ENCODE results near the gene RNF223.
"Not testable (repeated sequence)": the region's sequence is repeated elsewhere in the genome, so short reads cannot be mapped to it uniquely, and the experiment has no call there.

Gene RNF223

DNA sequence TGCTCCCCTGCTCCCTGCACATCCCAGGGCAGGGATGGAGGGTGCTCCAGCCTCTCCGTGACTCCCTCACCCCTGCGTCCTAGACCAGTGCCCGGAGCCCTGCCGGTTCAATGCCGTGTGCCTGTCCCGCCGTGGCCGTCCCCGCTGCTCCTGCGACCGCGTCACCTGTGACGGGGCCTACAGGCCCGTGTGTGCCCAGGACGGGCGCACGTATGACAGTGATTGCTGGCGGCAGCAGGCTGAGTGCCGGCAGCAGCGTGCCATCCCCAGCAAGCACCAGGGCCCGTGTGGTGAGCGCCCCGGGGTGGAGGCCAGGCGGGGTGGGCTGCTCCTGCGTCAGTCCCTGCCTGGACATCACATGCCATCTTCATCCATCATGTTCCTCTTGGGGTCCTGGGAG lies 32.2 kb downstream of the RNF223 start:
- no peak for DNase-seq

DNA sequence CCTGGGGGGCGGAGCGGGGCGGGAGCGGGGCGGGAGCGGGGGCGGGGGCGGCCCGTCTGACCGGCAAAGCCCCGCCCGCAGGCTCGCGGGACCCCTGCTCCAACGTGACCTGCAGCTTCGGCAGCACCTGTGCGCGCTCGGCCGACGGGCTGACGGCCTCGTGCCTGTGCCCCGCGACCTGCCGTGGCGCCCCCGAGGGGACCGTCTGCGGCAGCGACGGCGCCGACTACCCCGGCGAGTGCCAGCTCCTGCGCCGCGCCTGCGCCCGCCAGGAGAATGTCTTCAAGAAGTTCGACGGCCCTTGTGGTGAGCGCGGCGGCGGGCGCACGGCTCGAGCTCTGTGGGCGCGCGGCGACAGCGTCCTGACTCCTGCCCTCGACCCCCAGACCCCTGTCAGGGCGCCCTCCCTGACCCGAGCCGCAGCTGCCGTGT lies 33.0 kb downstream of the RNF223 start:
- no peak for DNase-seq

DNA sequence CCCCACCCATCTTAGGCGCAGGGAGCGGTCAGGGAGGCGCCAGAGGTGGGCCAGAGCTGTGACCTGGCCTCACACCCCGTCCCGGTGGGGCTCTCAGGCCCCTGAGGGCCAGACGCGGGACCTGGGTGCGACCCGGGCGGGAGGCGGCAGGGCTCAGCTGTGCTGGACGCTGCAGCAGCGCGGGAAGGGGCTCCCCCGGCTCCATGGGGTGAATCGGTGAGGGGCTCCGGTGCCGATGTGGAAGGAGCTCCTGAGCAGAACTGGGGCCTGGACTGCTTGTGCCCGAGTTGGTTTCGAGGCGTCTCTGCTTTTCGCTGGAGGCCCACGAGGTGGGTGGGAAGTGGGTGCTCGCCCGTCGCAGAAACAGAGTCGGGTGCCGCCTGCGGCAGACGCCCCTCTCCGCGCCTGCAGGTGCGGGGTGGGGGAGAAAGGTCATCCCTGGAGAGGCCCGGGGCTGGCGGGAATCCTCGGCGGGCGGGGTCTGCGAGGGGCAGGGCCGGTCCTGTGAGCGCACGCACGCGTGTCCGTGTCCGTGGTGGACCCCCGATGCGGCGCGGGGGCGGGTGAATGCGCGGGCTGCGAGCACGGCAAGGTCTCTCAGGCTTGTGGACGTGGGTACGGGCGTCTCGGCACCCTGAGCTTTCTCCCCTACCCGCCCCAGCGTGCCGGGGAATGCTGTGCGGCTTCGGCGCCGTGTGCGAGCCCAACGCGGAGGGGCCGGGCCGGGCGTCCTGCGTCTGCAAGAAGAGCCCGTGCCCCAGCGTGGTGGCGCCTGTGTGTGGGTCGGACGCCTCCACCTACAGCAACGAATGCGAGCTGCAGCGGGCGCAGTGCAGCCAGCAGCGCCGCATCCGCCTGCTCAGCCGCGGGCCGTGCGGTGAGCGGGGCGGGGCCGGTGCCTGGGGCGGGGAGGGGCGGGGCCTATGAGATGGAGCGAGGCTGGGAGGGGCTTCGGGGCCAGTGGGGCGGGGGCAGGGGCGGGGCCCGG lies 33.8 kb downstream of the RNF223 start:
- peak; percentile 91 for DNase-seq

DNA sequence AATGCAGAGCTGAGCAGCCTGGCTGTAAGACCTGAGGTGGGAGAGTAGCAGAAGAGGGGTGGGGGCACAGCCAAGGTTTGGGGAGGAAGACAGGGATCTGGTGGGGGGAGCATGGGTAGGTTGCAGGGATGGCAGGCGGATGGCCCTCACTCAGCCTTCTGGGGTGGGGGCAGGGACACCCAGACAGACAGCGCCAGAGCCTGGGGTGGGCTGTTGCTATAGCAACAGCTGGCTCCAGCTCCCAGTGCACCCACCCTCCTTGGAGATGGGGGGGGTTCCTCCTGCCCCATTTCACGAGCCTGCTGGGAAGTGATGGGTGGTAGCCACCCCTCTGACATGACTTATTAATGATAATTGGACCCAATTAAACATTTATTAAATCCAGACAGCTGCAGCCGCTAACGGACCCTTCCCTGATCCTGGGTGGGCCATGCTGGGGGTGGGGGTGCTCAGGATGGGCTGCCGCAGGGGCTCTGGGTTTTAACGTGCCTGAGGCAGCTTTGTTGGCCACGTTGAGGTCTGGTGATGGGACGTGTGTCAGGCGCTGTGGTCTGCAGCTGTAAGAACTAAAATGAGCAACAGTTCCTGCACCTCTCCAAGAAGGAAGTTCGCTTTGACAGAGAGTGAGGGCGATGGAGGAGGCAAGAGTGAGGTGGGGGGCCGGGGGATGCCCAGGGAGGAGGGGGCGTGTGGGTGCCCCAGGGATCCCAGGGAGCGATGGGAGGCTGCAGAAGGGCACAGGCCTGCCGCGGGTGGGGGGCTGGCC lies 34.8 kb downstream of the RNF223 start:
- no peak for DNase-seq

DNA sequence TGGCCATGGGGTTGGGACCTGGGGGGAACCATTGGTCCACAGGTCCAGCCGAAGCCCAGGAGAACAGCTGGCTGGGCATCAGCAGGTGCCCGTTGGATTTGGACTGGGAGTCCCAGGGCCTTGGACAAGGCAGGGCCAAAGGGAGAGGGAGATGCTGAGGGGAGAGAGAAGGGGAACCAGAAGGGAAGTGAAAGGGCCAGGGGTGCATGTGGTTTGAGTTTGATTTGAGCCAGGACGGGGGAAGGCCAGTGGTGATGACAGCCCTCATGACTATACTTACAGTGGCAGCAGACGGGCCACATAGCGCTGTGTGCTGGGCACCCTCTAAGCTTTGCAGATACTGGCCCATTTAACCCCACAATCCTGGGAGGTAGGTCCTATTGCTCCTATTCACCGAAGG lies 35.4 kb downstream of the RNF223 start:
- peak; percentile 78 for DNase-seq

DNA sequence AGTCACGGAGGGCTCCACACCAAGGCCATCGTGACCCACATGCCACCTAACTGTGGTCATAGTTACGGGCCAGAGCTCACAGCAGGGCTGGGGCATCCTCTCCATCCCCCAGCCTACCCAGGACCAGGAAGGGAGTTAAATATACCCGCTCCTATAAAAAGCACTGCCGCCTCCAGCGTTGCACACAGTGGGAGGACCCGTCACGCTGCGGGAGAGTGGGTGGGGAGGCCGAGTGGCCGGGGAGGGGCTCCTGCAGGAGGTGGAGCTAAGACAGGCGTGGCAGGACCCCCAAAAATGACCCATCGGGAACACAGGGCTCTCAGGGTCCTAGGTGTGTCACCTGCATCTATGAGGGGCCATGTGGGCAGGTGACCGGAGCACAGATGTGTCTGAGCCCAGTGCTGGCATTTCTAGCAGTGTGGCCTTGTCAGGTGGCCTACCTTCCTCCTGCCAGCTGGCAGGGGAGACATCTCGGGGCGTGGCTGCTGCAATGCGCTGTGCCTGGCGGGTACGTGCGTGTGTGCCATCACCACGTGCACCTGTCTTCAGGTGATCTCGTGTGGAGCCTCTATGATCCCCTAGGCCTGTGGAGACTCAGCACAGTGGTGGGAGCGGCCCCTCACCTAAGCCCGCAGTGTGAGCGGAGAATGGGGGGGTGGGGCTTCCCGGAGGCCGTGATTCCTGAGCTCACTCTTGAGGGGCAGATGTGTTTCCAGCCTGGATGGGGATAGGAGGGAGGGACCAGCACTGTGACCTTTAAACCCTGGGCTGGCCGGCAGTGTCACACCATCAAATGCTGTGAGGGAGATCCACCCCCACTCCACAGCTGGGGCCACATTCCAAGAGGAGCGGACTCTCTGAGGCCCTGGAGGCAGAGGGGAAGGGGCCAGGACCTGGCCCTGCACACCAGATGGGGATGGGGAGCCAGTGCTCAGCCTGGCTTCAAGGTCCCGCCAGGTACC lies 36.5 kb downstream of the RNF223 start:
- DNase-seq, result peak; percentile 38

DNA sequence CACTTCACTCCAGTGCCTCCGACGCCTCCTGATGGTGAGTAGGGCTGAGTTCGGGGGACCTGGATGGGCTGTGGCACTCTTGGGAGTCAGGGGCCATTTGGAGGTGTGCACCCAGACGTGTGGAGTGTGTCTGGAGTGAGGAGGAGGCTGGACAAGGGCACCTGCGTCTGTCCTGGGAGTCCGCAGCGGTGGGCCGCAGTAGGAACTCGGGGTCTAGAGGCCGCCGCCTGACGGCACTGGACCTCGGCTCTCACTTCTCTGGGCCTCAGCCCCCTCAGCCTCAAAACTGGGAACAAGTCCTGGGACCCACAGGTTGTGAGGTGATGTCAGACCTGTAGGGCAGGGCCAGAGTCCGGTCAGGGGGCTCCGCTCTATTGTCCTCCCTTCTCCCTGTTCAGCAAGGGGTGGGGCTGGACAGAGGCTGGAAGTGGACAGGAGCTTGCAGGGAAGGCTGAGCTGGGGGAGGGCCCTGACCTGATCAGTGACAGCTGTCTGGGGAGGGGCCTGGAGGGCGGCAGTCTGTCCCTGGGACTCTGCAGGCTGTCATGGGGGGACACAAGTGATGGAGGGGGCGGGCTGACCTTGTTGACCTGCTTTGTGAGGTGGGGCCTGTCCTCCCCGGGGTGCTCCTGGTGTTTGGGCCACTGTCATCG lies 38.7 kb downstream of the RNF223 start:
- no peak for DNase-seq

DNA sequence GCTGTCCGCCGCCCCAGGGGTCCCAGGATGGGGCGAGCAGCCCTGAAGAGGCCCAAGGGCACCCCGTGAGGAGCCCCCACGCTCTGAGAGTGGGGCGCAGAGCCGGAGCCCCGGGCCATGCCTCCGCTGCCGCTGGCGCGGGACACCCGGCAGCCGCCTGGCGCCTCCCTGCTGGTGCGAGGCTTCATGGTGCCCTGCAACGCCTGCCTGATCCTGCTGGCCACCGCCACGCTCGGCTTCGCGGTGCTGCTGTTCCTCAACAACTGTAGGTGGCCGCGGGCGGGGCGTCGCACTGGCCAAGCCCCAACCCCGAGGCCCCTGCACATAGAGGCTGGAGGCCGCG lies 39.7 kb downstream of the RNF223 start:
- no peak for DNase-seq

DNA sequence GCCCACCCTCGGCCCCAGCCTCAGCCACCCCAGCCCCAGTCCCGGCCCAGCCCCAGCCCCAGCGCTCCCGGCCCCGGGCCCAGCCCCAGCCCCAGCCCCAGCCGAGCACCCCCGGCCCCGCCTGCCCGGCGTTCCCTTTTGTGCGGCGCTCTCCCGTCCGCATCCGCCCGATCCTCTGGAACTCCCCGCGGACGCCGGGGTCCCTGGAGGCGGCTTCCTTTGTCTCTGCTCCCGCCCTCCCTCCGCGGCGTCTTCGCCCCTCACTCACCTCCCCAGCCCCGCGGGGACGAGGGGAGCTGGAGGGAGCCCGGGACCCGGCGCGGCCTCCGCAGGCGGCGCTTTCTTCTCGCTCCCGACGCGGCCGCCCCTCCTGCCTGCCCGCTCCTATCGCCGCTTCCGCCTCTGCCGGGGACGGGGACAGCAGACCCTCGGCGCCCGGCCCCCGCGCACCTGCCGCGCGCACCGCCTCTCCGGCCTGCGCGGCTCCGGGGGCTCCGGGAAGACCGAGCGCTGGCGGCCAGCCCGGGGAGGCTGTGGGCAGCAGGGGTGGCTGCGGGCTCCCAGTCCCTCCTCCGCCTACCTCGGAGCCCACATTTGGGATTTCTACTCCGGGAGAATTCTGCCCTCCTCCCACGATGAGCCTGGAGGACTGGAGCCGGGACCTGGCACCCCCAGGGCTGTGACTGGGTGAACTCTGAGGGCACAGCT lies 40.2 kb downstream of the RNF223 start:
- no peak for DNase-seq

DNA sequence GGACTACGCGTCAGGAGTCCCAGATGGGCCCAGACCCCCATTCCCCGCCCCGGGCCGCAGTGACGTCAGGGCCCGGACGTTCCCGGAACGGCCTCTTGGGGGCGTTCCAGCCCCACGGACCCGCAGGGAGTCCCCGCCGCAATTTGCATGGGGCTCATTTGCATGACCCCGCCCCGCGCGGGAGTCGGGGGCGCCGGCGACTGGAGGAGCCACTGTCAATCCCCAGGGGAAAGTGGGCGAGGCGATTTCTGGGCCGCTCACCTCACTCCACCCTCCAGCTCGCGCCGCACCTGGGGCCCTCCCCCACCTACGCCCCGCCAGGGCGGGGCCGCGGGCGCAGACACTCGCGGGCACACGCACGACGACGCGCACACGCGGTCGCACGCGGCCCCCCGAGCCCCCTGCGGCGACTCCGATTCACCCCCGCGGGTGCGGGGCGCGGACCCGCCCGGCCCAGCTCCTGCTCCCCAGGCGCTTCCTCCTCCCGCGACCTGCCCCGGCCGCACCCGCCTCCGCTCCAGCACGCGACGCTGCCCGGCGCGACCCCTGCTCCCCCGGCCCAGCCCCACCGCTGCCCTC lies 41.0 kb downstream of the RNF223 start:
- DNase-seq, result peak; percentile 99

DNA sequence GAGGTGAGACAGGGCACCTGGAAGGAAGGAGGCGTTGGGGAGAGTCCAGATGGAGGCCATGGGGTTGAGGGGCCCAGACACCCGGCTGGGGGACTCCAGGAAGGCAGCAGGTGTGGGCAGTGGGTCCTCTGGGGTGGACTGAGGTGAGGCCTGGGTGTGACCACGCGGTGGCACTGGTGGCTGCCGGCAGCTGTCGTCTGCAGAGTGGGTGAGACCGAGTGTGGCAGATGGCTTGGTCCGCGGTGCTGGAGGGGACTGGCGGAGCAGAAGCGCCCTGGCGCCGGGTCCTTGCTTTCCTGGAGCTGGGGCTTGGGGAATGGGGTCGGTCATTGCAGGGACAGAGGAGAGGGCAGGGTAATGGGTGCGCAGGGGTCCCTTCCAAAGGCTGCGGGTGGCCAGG lies 41.7 kb downstream of the RNF223 start:
- DNase-seq, result no peak

DNA sequence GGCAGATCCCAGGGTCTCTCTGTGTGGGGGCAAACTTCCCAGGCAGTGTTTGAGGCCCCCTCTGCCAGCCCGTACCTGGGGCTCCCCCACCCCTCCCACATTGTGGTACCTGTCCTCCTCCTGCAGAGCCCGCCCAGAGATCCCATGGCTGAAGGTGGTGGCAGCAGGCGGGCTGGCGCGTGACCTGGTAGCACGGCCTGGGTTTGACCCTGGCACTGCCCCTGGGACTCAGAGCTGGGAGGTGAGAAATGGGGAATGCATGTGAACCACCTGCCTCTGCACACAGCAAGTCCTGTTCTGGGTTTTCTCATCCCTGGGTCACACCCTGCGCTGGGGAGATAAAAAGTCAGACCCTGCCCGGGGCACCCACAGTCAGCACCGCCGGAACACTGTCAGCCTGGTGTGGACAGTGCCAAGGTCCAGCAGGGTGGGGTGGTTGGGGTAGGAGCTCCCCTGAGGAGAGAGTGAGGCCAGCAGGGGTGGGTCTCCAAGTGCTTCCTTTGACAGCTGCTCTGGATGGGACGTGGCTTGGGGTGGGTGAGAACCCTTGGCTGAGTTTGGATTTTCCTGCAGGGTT lies 42.4 kb downstream of the RNF223 start:
- no peak for DNase-seq

DNA sequence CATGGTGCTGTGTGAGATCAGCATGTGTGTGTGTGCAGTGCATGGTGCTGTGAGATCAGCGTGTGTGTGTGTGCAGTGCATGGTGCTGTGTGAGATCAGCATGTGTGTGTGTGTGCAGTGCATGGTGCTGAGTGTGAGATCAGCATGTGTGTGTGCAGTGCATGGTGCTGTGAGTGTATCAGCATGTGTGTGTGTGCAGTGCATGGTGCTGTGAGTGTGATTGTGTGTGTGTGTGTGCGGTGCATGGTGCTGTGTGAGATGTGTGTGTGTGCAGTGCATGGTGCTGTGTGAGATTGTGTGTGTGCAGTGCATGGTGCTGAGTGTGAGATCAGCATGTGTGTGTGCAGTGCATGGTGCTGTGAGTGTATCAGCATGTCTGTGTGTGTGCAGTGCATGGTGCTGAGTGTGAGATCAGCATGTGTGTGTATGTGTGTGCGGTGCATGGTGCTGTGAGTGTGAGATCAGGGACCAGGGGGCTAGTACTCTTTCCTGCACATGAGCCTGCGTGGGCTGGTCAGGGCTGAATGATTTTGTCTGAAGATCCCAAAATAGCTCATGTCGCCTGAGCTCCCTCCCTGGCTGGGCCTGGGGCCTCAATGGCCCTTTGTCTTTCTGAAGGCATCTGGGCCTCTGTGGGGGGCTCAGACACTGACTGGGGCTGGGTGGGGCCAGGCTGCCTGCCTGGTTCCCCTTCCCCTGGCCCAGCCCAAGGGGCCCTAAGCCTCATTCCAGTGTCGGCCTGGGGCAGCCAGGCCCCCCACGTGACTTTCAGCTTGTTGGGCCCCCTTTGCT lies 43.0 kb downstream of the RNF223 start:
- DNase-seq, result not testable (repeated sequence)

DNA sequence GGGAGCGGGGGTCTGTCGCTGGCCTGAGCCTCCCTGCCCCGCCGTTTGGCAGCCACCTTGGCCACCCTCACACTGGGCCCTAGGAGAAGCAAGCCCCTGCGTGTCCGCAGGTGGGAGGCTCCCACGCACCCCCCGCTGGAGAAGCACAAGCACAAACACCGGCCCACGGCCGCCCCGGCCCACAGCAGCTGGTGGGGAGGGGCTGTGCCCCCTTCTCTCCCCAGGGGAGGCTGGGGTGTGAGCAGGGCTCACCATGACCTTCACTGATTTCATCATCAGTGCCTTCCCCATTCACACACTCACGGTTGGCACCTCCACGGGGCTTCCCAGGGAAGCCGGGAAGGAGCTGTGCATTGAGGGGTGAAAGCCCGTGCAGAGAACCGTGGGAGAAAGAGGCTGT lies 46.3 kb downstream of the RNF223 start:
- no peak for DNase-seq

DNA sequence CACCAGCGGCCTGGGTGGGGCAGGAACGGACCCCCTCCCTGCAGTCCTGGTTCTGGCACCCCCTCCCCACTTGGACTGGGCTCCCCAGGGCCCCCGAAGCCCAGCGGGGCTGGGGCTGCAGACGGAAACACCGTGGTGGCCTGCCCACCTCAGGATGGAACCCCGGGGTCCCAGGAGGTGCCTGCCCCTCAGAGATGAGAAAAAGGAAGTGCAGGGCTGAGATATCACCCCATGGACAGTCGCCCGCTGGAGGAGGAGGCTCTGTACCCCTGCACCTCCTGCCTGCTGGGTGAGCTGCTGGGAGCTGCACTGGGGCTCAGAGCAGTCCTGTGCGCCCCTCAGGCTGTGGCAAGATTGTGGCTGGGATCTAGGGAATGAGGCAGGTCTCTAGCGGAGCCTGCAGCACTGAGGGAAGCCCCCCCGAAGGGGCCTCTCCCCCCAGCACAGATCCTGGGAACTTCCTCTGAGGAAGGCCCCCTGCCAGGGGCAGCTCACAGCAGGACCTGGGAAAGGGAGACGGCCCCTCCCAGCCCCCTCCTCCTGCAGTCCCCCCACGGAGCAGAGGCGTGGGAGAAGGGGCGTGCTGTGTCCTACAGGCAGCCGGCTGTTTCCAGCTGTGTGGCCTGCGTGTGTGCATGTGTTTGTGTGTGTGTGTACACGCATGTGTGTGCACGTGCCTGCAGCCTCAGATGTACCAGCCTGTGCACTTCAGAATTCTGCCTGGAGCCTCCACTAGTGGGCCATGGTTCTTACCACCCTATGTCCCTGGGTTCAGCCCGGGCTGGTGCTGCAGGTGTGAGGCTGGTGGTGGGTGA lies 47.3 kb downstream of the RNF223 start:
- DNase-seq, result no peak

DNA sequence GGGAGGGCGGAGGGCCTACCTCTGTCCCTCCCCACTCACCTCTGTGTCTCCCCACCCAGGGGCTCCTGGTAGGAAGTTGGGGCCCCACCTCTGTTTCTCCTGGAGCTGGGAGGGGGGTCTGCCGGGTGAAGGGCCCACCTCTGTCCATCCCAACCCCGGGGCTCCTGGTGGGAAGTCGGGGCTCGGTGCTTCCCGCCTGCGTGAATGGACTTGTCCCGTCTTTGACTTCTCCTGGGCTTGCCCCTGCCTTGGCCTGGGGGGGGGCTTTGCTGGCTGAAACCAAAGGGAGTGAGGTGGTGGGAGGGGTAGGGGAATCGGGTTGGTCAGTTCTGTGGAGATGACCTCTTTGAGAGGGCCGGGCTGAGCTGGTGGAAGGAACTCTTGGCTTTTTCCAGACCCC lies 48.4 kb downstream of the RNF223 start:
- no peak for DNase-seq

DNA sequence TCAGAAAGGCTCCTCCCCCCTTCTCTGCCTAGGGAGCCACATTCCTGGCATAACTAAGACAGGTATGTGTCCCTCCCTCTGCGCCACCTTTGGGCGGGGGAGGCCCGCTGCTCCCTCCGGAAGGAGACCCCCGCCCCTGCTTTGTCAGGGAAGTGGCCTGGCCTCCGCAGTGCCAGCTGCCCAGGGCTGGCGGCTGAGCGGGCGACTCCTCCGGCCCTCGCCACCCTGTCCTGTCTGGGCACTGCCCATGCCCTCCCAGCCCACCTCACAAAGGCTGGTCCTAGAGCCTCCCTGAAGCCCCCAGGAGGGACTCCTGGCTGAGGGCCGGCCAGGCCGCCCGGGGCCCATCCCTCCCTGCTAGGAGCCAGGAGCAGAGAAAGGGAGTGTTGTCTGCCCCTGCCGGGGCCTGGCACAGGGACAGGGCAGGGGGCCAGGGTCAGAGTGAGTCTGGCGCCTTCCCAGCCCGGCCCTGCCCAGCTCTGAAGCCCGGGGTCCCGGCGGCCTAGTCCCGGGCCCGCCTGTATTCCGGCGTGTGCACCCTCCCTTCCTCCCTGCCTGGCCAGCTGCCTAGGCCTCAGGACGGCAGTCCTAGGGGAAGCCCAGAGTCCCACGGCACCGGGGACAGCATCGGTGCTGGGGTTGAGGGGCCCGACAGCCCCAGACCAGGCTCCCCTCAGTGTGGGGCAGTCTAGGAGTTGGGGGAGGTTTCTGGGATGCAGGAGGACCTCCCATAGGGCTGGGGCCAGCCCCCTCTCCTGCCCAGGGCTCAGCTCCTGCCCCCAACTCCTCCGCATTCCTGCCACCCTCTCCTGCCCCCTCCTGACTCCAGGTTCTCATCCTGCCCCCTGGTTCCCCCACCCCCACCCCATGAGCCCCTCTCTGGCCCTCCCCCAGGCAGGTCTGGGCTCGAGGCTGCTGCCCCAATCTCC lies 49.1 kb downstream of the RNF223 start:
- DNase-seq, result no peak
